NCI-H1417 (cell line): Measurements from ENCODE around the gene LYPD8.

Source experiments
- DNase-seq, 3 experiments: peaks; one replicate each; lab custom pipeline; 2025; lab: John Stamatoyannopoulos, UW

Gene LYPD8

DNA sequence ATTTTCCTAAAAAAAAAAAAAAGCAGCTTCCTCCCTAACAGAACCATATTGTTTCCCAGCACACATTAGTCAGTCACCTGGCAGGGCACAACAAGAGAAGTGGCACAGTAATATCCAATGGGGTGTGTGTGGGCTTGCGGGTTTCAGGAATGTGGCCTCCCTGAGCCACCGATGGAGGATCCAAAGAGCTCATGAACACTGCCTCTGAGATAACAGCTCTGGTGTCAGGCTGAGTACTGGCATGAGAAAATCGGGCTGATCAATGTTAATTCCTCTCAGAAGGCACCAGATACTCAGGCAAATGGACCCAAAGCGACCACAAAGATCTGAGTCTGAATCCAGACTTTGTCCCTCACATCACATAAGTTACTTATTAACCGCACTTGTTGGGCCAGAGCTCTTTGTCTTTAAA is 2.2 kb upstream of the LYPD8 start:
- no peak for DNase-seq

- DNase-seq = no peak
Observed at GRCh38 chr1:248756636-248757035, 1.1 kb upstream of the LYPD8 start.

- no peak for DNase-seq
Observed at GRCh38 chr1:248756151-248756550, 592 bp upstream of the LYPD8 start.

GRCh38 chr1:248753708-248754280 is 1.8 kb downstream of the LYPD8 start:
- no peak for DNase-seq

DNA sequence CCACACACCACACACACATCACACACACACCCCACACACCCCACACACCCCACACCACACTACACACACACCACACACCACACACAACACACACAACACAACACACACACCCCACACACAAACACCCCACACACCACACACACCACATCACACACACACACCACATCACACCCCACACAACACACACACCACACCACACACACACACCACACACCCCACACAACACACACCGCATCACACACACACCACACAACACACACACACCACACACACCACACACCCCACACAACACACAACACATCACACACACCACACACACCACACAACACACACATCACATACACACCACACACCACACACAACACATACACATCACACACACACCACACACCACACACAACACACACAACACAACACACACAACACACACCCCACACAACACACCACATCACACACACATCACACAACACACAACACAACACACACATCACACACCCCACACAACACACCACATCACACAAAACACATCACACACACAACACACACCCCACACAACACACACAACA is 2.4 kb downstream of the LYPD8 start:
- no peak for DNase-seq

- DNase-seq = peak in 1 of 3 experiments; percentile 29
Observed at GRCh38 chr1:248752161-248753028, 3.2 kb downstream of the LYPD8 start.

DNA sequence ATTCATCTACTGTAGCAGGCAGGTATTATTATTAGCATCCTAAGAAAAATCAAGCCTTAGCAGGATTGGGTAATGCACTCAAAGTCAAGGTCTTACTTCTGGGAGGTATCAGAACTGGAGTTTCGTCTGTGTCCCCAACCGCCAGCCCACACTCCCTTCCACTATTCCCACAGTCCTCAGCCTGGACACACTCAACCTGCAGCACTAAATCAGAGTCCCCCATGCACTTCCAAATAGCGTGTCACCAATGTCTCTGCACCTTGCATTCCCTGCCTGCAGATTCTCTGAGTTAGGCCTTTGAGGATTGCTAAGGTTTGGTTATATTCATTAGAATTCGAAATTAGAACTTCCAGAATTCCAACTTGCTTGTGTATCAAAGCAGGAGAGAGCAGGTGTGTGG is 3.9 kb downstream of the LYPD8 start:
- DNase-seq = no peak

GRCh38 chr1:248751142-248751541 is 4.4 kb downstream of the LYPD8 start:
- no peak for DNase-seq

DNA sequence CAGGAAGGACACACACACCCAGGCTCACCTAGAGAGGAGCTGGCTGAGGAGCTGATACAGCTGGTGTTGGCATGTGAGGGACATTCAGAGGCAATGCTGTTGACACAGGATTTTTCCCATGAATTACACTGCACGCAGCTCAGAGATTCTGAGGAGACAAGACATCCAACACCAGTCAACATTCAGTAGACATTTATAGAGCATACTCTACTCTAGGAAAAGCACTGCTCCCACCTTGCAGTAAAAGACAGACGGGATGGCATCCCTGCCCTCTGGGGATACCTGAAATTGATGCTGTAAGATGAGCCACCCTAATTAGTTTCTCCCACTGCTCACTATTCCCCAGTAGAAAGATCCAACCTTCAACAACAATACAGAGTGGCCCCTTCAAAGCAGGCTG is 5.1 kb downstream of the LYPD8 start:
- DNase-seq = no peak

DNA sequence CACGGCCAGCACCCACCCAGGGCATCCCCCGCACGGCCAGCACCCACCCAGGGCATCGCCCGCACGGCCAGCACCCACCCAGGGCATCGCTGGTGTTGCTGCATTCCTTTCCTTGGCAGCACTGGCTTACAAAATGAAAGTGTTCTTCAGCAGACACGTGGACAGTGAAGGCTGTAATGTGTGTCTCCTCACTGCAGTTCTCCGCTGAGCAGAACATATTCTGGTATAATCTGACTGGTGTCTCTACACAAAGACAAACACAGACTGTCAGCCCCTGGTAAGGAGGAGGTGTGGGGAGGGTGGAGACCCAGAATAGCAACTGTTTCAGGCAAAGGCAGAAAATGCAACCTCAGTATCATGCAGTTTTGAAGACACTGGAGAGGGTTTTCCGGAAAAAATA is 7.3 kb downstream of the LYPD8 start:
- no peak for DNase-seq

- no peak for DNase-seq
Observed at GRCh38 chr1:248740876-248741275, 14.7 kb downstream of the LYPD8 start.

GRCh38 chr1:248739572-248740205 is 15.9 kb downstream of the LYPD8 start:
- no peak for DNase-seq

GRCh38 chr1:248737457-248737856 is 18.1 kb downstream of the LYPD8 start:
- no peak for DNase-seq

GRCh38 chr1:248736977-248737376 is 18.6 kb downstream of the LYPD8 start:
- DNase-seq = no peak

DNA sequence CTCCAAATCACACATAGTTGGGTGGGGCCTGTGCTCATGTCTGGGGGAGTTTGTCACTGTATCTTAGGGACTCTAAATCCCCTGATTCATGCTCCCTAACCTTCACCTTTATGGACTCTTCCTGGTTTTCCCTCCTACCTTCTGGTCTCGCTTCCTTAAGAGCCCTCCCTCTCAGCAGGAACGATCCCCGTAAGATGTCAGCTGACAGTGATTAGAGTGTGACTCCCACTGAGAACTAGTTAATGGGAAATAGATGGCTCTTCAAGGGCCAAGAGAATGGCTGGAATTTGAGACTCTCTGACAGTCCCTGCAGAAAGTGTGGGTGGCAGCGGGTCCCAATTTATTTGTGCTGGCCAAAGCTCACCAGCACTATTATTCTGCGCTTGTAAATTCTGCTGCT is 22.0 kb downstream of the LYPD8 start:
- DNase-seq = no peak

GRCh38 chr1:248730507-248731335 is 24.8 kb downstream of the LYPD8 start:
- DNase-seq = peak in 2 of 3 experiments; percentile 22 to 60

DNA sequence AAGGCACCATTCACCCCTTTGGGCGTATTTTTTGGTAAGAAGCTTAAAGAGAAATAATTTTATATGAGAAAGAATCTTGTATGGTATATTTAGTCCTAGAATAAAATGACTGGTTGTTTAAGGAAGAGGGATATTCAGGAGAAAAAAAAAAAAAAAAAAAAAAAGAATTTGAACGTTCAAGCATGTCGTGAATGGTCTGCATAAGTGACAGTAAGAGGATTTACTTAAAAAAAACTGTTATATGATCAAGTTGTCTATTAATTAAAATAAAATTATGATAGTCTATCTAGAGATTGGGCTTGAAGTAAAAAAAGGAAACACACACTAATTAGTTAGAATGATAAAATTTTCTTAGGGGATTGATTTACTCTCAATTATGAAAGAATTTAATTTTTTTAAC is 41.3 kb downstream of the LYPD8 start:
- DNase-seq = no peak

DNA sequence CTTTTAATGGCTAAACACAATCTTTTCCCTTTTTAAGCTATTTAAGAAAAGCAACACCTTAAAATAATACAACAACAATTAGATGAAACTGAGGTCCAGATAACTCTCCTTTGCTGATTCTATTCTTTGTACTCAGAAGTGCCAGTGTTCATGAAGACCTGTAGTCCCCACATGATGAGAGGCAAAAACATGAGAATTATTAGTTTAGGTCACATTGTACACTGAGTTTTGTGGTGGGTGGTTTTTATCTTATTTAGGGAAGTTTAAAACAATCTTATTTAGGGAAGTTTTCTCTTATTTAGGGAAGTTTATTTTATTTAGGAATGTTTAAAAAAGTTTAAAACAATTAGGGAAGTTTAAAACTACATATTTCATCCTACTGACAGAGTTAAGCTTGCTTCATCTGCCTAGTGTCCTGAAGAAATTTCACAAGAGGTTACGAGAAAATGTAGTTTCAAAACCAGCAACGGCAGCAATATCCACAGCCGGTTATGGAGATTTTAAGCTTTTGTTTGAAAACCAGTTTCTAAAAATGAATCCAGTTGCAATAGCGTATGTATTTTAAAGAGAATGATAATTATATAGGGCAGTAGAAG is 45.2 kb downstream of the LYPD8 start:
- no peak for DNase-seq

GRCh38 chr1:248704606-248705005 is 51.0 kb downstream of the LYPD8 start:
- no peak for DNase-seq

DNA sequence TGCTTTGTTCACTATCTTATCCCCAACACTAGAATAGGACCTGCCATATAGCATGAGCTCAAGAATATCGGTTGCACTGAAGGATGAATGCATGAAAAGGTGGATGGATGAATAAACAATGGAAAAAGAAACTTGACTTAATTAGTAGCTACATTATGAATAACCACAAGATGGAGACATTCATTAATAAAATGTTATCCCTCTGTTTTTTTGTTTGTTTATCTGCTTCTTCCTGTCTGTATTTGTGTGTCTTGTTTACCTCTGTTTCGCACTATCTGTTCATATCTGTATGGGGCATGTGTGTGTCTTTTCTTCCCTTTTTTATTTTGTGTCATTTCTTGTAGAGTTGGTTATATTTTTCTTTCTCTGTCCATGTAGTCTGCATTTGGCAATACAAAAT is 51.9 kb downstream of the LYPD8 start:
- no peak for DNase-seq

DNA sequence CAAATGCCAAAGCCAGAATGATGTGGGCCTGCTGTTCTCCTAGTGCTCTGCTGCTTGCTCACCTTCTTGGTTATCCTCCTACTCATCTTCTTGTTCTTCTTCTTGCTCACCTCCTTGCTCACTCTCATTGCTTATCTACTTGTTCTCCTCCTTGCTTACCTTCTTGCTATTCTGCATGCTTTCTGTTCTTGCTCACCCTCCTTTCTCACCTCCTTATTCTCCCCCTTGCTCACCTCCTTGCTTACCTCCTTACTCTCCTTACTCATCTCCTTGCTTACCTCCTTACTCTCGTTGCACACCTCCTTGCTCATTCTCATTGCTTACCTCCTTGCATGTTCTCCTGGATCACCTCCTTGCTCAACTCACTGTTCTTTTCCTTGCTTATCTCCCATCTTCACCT is 52.8 kb downstream of the LYPD8 start, which contains the start of gene OR14I1:
OR14I1 (minus strand) TSS at position 53 of the 400 bp plus-strand sequence.
- DNase-seq = no peak
